HG03575 (cell line): ENCODE measurements around the gene ECHDC1.
"Not testable (repeated sequence)": the region's sequence is repeated elsewhere in the genome, so short reads cannot be mapped to it uniquely, and the experiment has no call there.

Experiments
- ATAC-seq: cut with Tn5 transposase; IDR thresholded peaks from one replicate; pipeline ENCODE4 v1.9.1; 2021; ENCODE audit not compliant: unreplicated experiment, insufficient number of reproducible peaks, low FRiP score; ENCODE audit errors: extremely low read depth

The ECHDC1 gene

DNA sequence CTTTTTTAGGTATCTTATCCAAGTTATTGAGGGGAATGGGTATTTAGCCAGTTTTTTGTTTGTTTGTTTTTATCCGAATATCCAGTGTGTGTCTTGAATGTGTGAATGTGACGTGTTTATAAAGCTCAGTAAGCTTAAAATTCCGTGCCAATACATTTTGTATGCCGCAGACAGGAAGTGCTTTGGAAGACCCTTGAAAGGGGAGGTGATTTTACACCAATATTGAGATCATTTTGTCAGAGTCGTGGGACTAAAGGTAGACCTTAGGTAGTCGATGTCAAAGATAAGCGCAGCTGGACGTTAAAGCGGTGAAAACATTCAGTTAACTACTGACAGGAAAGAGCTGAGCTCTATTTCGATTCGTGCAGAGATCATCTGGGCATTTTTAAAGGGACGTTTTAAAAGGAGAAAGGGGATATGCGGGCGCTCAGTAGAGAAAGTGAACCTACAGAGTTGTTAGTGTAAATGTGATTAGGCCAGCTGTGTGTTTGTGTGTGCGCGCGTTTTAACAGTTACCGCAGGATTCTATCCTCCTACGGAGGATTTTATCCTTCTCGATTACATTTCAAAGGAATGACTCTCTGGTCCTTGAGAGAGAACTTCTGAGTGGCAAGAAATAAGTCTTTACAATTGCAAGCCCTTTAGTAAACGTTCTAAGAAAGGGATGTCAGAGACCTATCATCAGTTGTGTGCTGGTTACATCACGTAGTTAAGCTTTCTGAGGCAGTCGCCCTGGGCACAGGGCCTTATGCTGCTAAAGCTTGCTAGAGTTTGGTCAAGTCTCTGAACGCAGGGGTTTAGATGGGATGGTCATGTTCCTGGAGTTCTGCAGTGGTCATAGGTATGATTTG, 625 bp upstream of the ECHDC1 start:
- no peak for ATAC-seq

DNA sequence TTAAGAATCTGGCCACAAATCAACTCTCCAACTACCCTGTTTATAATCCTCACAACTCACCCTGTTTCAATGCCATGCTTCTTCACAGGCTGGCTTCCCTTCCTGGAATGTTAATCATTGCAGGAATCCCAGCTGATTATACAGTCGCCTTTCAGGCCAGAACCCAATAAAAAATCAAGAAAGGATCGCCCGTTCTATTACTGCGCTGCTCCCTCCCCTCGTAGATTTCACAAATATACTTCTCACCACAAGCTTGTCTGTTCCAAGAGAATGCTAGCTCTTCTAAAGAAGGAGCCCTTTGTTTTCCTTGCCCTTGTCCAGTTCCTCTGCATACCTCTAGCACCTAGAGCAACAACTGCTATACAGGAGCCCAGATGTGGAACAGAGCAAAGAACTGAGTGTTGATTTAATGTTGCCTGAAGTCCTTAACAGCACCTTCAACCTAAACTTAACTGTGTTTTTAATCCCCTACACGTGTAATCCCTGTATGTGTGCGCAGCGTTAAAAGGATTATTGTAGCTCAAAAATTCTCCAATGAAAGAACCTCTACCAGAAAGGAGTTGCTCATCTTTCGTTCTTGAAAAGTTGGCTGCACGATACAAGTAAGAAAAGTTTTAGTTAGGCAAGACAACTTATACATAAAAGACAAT, 988 bp downstream of the ECHDC1 start:
- no peak for ATAC-seq

DNA sequence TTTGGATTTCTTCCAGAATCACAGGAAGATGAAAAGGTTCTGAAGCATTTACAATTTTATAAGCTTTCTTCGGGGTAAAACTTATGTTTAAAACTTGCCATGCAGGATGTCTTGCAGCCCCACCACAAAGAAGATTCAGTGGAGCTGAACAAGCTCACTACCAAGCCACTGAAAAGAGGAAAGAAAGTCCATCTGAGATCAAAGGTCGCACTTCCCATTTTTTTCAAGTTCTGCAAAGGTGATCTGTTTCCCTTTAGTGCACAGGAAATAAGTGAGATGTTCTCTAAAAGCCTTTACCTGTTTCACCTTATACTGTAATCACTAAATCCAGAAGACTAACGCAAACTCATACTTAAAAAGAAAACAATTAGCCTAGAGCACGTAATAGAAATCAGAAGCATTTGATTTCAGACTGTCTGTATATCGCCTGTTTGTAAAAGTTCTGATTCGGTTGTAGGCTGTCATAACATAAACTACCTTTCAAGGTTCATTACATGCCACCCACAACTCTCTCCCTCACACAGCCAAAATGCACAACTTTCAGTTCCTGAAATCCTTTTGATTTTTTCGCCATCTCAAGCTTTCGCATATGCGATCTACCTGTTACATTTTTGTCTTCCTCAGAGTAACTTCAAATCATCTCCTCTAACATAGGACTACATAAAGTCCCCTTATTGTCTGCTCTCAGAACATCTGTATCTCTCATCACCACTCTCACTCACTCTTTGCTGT, 1.8 kb downstream of the ECHDC1 start:
- no peak for ATAC-seq

GRCh38 chr6:127340171-127340570, 3.2 kb downstream of the ECHDC1 start:
- no peak for ATAC-seq

DNA sequence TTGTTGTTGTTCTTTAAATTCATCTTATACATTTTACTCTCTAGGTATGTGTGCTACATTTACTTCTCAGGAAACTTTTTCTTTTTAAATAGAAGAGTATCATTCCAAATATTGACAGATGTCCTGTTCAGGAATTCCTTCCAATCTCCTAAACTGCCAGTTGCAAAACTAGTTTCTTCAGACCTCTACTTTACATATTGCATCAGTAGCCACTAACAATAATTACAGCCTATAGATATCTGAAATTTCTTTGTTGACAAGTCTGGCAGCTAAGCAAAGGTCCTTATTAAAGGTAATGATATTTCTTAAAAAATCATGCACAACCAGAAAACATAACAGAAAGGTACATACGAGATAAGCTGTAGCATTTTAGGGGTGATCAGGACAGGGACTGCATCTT, 4.5 kb downstream of the ECHDC1 start:
- no peak for ATAC-seq

GRCh38 chr6:127332383-127332961, 10.9 kb downstream of the ECHDC1 start:
- ATAC-seq, result no peak

DNA sequence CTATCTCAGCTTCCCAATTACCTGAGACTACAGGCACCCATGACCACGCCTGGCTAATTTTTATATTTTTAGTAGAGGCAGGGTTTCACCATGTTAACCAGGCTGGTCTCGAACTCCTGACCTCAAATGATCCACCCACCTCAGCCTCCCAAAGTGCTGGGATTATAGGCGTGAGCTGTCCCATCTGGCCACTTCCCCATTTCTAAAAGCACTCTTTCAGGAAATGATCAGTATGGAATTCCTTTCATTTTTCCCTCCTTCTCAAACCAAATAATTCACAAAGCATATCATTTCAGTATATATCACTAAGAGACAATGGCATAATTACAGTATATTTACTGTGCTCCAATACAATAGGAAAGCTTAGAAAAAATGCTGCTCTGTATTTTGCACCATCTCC, 12.2 kb downstream of the ECHDC1 start:
- not testable (repeated sequence) for ATAC-seq

GRCh38 chr6:127328043-127328609, 15.3 kb downstream of the ECHDC1 start:
- no peak for ATAC-seq

GRCh38 chr6:127319686-127320085, 23.7 kb downstream of the ECHDC1 start:
- ATAC-seq, result no peak

DNA sequence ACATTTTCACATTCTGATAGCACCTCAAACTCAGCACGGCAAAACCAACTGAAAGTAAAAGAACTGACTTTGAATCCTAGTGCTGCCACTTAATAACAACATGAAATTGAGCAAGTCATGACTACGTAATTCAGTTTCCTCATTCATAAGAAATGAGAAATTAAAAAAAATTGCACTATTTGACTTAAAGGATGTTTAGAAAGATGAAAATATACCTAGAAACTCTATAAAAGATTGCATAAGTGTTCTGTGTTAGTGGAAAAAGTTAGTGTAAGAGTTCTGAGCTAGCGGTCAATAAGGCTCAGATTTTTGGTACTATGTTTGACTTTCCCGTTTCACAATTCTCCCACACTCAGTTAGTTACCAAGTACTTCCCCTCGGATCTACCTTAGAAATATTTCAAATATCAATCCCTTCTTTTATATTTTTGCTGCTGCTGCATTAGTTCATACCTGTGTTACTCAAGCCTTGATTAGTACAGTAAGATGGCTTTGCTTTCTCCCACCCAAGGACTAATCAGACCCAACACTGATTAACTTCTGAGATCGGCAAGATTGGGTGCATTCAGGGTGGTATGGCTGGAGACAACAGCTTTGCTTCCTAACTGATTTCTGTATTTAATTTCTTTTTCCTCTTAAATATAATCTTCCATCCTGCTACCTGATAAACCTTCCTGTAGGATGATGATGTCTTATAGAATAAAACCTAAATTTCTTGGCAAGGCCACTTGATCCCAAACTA, 25.9 kb downstream of the ECHDC1 start:
- no peak for ATAC-seq

DNA sequence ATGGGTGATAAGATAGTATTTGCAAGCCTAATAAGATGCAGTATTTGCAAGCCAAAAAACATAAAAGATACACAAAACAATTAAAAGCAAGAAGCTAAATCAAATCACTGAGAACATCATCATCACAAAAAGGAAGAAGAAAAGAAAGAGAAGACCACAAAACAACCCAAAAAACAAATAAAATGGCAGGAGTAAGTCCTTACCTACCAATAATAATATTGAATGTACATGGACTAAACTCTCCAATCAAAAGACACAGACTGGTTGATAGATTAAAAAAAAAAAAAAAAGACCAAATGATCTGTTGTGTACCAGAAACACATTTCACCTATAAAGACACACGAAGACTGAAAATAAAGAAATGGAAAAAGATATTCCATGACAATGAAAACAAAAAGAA, 37.7 kb downstream of the ECHDC1 start:
- no peak for ATAC-seq

GRCh38 chr6:127303917-127304316, 39.5 kb downstream of the ECHDC1 start:
- no peak for ATAC-seq

GRCh38 chr6:127302728-127303660, 40.4 kb downstream of the ECHDC1 start:
- ATAC-seq, result peak; percentile 80

DNA sequence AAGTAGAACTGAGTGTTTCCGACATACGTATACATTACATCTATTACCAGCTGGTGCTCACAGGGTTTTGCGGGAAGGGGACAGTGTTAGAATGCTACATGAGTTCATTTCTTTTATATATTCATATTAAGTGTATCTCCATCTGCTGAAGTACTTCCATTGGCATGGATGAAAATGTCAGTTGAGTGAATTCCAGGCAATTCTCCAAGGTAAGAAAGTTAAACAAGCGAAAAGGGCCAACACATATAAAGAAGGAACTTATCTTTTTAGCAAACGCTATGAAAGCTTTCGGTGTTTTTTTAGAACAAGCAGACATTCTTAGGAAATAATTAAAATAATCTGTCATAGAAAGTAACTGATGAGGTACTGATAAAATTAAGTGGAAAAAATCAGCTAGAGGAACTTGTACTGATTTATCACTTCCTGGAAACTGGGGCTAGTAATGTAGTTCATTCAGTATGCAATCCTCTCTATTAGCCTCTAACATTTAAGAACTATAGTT, 42.2 kb downstream of the ECHDC1 start:
- no peak for ATAC-seq

DNA sequence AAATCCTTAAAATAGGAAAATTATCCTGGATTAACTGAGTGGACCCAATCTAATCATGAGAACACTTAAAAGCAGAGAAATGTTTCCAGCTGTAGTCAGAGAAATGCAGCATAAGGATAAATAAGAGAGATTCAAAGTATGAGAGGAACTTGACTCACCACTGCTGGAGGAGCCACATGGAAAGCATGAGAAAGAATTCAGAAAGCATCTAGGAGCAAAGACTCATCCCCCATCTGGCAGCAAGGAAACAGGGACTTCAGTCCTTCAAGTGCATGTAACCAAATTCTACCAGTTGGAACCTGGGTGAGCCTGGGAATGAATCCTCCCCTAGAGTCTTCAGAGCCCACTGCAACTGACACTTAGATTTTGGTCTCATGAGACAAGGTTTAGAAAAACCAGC, 43.0 kb downstream of the ECHDC1 start:
- ATAC-seq, result no peak

DNA sequence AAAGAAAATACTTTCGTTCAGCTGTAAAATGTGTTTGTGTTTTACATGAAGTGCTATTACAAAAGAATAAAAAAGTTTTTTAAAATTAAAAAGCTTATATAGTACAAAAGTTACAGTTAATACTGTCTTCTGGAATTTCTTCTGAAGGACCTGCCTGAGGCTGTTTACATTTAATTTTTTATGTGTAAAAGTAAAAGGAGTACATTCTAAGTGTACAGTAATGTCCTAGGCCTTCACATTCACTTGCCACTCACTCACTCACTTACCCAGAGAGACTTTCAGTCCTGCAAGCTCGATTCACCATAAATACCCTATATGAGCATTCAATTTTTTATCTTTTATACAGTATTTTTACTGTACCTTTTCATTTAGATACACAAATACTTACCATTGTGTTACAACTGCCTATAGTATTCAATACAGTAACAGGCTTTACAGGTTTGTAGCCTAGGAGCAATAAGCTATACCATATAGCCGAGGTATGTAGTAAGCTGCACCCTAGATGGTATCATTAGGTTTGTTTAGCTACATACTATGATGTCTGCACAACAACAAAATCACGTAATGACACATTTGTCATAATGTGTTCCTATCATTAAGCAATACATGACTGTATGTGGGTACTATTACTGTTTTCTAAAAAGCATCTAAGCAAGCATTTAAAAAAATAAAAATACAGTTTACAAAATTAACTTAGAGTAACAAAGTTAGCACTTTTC, 43.7 kb downstream of the ECHDC1 start:
- ATAC-seq, result no peak

DNA sequence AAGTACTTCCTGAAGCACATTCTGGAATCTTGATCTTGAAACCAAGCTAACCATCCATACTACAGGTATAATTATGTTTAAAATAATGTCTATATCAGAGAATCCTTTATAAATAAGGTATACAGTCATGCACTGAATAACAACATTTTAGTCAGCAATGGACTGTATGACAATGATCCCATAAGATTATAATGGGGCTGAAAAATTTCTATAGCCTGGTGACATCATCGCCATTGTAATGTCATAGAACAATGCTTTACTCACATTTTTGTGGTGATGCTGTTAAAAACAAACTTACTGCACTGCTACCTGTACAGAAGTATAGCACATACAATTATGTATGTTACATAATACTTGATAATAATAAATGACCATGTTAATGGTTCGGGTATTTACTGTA, 44.9 kb downstream of the ECHDC1 start:
- ATAC-seq, result no peak
